ENCODE results near the gene HOXC13.

HOXC13 gene

GRCh38 chr12:53982648-53983567 lies 44.3 kb downstream of the HOXC13 start:
- no peak for DNase-seq

- DNase-seq: no peak
Measured at GRCh38 chr12:53983568-53983949, 44.9 kb downstream of the HOXC13 start.

DNA sequence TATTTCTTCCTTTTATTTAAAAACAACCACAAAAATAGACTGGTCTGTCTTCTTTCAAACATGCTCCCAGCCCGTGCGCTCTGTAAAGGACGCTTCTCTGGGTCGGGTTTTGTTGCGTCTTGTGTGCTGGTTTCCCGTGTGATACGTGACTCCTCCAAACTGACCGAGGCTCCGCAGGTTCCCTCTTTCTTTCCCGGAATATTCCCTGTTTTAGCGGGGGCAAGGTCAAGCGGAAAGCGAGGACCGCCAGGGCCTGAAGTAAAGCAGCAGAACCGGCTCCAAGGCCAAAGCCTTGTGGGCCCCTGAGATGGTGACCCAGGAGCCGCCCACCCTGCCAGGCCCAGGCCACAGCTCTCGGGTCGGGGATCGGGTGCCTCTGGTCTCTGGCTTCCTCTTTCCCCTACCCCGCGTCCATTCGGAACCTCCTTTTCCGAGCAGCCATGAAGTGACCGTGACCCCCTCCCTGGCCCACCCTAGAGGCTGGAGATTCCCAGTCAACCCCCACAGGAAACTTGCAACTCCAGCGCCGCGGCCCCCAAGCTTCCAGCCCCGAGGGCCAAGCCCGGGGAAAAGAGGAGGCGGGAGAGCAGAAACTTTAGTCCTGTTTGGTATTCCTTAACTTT lies 45.4 kb downstream of the HOXC13 start:
- DNase-seq: no peak

DNA sequence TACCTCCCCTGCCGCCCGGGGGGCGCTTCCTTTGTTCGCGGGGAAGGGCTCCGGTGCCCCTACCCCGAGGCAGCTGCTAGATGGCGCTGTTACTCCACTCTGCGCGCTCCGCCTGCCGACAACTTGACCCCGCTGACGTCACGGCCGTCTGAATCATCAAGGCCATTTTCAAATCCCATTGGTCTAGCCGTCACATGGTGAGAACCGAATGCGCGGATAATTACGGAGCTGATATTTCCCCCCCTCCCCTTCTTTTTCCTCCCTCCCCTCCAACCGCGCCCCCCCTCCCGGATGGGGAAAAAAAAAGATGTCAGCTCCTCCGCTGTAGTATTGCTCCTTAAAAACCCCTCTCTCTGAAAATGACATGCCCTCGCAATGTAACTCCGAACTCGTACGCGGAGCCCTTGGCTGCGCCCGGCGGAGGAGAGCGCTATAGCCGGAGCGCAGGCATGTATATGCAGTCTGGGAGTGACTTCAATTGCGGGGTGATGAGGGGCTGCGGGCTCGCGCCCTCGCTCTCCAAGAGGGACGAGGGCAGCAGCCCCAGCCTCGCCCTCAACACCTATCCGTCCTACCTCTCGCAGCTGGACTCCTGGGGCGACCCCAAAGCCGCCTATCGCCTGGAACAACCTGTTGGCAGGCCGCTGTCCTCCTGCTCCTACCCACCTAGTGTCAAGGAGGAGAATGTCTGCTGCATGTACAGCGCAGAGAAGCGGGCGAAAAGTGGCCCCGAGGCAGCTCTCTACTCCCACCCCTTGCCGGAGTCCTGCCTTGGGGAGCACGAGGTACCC lies 46.5 kb downstream of the HOXC13 start, which contains the start of gene HOXC10:
Gene HOXC10, plus strand, starts transcription at position 246 of the 791 bp plus-strand sequence. Its CDS starts 114 bp downstream, at position 360.
- peak; percentile 90 for DNase-seq

- no peak for DNase-seq
Measured at GRCh38 chr12:53985692-53985993, 47.0 kb downstream of the HOXC13 start.

DNA sequence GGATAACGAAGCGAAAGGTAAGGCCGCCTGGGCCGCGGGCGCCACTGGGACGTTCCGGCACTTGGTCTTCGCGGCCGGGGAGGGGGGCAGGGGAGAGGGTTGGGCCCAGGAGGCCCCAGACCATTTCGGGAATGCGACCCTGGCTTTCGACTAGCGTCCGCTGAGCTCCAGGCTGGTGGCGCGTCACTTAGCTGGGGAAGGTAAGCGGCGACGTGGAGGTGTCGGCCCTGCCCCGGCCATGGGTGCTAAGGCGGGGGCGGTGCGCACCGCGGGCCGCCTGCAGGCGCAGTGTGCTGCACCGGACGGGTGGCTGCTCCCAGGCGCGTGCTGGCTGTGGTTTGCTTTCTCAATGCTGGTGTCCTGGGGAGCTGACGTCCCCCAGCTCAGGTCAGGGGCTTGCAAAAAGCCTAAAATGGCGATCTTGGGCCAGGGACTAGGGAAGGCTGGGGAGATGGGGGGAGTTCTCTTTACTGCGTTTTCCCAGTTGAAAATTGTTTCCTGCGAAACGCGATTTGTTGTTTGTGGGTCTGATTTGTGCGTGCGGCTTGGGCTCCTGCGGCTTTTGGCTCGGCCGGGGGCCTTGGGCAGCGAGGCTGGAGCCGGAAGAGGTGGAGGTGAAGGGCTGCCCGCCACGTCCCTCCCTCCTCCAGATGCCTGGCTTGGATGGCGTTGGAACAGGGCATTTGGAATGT lies 47.5 kb downstream of the HOXC13 start:
- DNase-seq: peak; percentile 23

DNA sequence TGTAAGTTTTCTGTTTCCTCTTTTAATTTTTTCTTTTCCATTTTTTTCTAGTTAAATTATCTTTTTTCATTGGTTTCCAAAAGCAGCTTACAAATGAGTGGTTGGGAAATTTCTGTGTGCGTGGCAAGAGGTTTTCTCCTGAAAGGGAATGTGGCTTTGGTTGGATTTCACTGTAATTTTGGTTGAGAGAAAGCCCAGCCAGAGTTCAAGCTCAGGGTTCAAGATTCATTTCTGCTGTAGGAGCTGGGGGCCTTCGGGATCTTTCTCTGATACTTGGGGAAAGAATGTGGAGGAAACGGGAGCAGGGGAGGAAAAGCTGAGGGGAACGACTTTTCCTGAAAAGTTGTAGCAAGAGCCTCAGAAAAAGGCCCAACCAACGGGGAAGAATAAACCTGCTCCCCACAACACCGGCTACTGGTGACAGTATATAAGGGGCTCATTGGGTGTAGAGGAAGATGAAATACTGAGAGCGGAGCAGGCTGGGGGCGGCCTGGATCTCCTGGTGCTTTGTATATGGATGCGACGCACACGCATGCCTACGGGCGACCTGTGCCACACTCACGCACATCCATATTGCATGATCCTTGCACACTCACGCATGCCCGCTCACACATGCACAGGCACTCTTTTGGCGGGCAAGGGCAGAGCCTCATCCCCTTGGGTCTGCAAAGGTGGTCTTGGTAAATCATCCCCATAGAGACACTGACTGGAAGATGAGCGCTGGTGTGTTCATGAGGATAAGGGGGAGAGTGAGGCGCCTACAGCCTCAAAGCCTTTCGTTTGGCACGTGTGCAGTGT lies 48.3 kb downstream of the HOXC13 start:
- no peak for DNase-seq

- no peak for DNase-seq
Measured at GRCh38 chr12:53987787-53988230, 49.2 kb downstream of the HOXC13 start.

DNA sequence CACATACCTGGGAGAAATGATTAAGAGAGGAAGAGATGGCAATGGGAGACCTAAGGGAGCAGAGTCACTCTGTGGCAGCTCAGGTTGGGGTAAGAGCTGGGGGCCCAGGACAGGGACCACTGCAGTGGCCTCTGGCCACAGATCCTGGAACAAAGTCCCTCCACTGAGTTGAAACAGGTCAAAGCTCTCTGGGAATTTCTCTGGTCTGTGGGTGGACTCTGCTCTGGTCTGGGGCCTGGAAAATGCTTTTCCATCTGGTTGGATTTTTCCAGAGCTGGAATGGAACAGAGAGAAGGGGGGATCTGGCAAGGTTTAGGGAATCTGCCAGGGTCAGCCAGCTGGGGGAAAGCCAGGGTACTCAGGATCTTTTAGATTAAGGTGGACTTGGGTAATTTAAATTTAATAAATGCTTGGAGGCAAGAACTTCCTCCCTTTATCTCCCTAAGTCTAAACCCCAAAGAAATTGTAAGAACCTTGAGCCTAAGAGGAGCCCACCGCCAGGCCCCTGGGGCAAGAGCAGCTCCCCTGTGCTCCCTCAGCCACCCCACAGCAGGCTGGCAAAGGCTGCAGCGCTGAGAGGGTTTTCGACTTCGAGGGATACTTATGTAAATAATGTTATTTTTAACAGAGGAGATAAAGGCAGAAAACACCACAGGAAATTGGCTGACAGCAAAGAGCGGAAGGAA lies 50.1 kb downstream of the HOXC13 start:
- no peak for DNase-seq

- DNase-seq: peak; percentile 58
Measured at GRCh38 chr12:53989227-53990113, 50.8 kb downstream of the HOXC13 start.

GRCh38 chr12:53990311-53991076 lies 51.9 kb downstream of the HOXC13 start:
- DNase-seq: no peak

- DNase-seq: no peak
Measured at GRCh38 chr12:53991077-53991460, 52.4 kb downstream of the HOXC13 start.

DNA sequence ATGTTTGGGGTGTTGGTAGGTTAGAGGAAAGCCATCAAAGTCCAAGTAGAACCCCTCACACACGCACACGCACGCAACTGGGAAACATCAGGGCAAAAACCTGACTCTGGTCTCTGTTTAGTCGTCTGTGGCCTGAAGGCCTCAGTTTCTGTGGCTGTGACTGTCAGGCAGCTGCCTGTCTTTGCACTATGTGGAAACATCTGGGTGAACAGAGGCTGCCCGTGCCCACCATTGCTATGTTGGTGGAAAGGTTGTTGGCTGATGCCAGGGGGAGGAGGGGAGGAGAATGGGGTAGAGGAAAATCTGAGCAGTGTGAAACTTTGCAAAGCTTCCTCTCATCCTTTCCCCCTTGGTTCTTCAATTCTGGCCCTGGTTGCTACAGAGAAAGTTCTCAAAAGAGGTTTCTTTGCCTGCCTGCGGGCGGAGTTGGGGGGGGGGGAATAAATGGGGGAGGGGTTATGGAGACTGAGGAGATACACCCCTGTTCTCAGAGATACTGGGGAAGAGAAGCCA lies 53.8 kb downstream of the HOXC13 start:
- DNase-seq: no peak

GRCh38 chr12:53993162-53994008 lies 54.8 kb downstream of the HOXC13 start:
- DNase-seq: no peak

DNA sequence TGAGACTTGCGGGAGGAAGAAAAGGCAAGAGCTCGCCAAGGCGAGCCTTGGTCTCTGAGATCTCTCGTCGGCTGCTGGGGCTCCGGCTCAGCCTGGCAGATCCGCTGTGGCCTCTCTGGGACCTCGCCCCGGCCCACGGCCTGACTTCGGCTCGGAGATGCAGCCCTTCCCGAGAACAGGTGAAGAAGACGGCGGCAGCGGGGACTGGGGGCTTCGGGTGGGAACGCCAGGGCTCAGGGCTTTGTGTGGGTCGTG lies 55.3 kb downstream of the HOXC13 start:
- DNase-seq: no peak

DNA sequence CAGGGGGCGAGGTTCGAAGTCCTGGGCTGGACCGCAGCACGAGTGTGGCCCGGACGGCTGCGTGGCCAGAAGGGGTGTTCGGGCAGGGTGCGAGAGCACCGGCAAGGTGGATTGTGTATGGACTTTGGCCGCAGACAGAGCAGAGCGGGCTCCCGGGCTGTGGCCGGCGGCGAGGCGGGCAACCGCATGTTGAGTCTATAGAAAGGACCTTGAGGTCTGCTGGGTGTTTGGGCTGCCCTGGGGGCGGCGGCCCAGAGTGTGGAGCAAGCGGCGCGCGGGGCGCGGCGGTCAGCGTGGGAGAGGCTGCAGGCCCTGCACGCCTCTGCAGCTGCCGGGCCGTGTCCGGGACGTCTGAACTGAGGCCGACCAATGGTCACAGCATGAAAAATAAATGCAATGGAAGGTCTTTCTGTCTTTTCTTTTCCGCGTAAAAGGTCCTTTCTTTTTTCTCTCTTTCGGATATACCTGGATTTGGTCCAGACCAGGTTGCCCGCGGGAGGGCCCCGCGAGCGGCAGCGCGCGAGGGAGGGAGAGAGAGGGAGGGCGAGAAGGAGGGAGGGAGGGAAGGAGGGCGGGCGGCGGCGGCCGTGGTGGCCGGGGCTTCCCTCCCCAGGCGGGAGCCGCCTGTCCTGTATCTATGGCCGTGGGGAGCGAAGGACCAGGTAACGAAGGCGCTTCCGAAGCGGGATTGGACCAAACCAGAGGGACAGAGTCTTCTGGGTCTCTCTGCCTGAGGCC lies 55.8 kb downstream of the HOXC13 start:
- DNase-seq: no peak

DNA sequence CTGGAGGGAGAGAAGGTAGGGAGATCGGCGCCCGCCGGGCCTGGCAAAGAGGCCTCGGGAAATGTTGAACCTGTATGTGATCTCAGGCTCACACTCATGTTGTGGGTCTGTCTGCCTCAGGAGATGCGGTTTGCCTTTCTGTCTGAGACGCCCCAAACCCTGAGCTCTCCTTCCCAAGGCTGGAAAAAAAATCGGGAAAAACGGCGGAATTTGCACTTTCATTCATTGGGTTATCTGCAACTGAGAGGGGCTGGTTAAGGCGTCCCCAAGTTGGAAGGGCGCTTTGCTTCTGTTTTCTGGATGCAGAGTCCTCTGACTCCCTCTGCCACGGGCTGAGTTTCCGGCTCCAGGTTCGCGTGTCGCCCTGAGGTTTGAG lies 56.4 kb downstream of the HOXC13 start:
- no peak for DNase-seq

Data from activated CD4-positive, alpha-beta T cell treated with anti-CD3 and anti-CD28 coated beads, Interleukin-2, Interleukin-6, amounts not matched to agents 100 ng/mL and 50 ng/mL, durations not matched to agents 16 hours and 8 hours (primary cell).